Measurements from ENCODE around the gene FANCE. TPM values are rescaled to one million over a fixed set of nuclear protein-coding genes. Genes with fewer than 3 reads are reported as not detected.

Gene FANCE
- total RNA-seq, 3 donors from 2014 or later: 9.7 to 12.6 (median 10.8) TPM

GRCh38 chr6:35478259-35478658 is 26.1 kb downstream of the FANCE start:
- no peaks in the 10 kb centered on the region for H3K27me3 ChIP-seq
- no peaks in the 10 kb centered on the region for H3K4me1 ChIP-seq
- H3K4me3 ChIP-seq: no peak overlapping the region
- no peaks in the 10 kb centered on the region for H3K9me3 ChIP-seq
- TF ChIP-seq POLR2AphosphoS5 (IDR thresholded peaks at IDR 0.05) (no peak), POLR2A (IDR thresholded peaks at IDR 0.05) (no peak), CTCF (IDR thresholded peaks at IDR 0.05) (no peak)
- H3K36me3 ChIP-seq: peaks cover 4% of the 10 kb centered on the region
- H3K27ac ChIP-seq: no peak overlapping the region
- no peak for DNase-seq (ENCODE audit: low spot score in 2 of 2)
- intact Hi-C loops (cut with DNase I; ENCODE audit: low total_unique reads): no loop called here

- no peak for DNase-seq (ENCODE audit: low spot score in 2 of 2)
- intact Hi-C loops (cut with DNase I; ENCODE audit: low total_unique reads): no loop called here
- H3K27me3 ChIP-seq: no peaks in the 10 kb centered on the region
- H3K27ac ChIP-seq: no peak overlapping the region
- TF ChIP-seq POLR2A (IDR thresholded peaks at IDR 0.05) (no peak), CTCF (IDR thresholded peaks at IDR 0.05) (no peak), POLR2AphosphoS5 (IDR thresholded peaks at IDR 0.05) (no peak)
- H3K4me3 ChIP-seq: no peak overlapping the region
- no peaks in the 10 kb centered on the region for H3K9me3 ChIP-seq
- peaks cover 3 to 6% of the 10 kb centered on the region in 2 donors for H3K4me1 ChIP-seq
- no peaks in the 10 kb centered on the region for H3K36me3 ChIP-seq
Observed at GRCh38 chr6:35480176-35480575, 28.0 kb downstream of the FANCE start.

GRCh38 chr6:35481226-35481625 is 29.1 kb downstream of the FANCE start:
- no peaks in the 10 kb centered on the region for H3K36me3 ChIP-seq
- no peak overlapping the region for H3K4me3 ChIP-seq
- intact Hi-C loops (cut with DNase I; ENCODE audit: low total_unique reads): no loop called here
- no peak overlapping the region for H3K27ac ChIP-seq
- no peaks in the 10 kb centered on the region for H3K27me3 ChIP-seq
- H3K4me1 ChIP-seq: peaks cover 11 to 13% of the 10 kb centered on the region in 2 donors
- H3K9me3 ChIP-seq: no peaks in the 10 kb centered on the region
- DNase-seq (ENCODE audit: low spot score in 2 of 2): no peak
- no peak for TF ChIP-seq POLR2A (IDR thresholded peaks at IDR 0.05)
- TF ChIP-seq CTCF (IDR thresholded peaks at IDR 0.05): no peak

- Histone ChIP-seq H3K27me3 (no peaks in the 10 kb centered on the region), H3K9me3 (no peaks in the 10 kb centered on the region), H3K4me3 (no peak overlapping the region), H3K4me1 (peaks cover 16 to 19% of the 10 kb centered on the region in 2 donors), H3K27ac (peak overlapping the region; percentile 12 to 98), H3K36me3 (no peaks in the 10 kb centered on the region)
- TF ChIP-seq POLR2AphosphoS5 (IDR thresholded peaks at IDR 0.05): no peak
- TF ChIP-seq CTCF (IDR thresholded peaks at IDR 0.05): no peak
- no peak for TF ChIP-seq POLR2A (IDR thresholded peaks at IDR 0.05)
- intact Hi-C loops (cut with DNase I; ENCODE audit: low total_unique reads): no loop called here
- DNase-seq (ENCODE audit: low spot score in 2 of 2): no peak
Observed at GRCh38 chr6:35483062-35483461, 30.9 kb downstream of the FANCE start.

- intact Hi-C loops (cut with DNase I; ENCODE audit: low total_unique reads): no loop called here
- no peak overlapping the region for H3K4me3 ChIP-seq
- TF ChIP-seq CTCF (IDR thresholded peaks at IDR 0.05) (no peak), POLR2A (IDR thresholded peaks at IDR 0.05) (no peak), POLR2AphosphoS5 (IDR thresholded peaks at IDR 0.05) (no peak)
- H3K36me3 ChIP-seq: no peaks in the 10 kb centered on the region
- H3K27me3 ChIP-seq: no peaks in the 10 kb centered on the region
- H3K27ac ChIP-seq: peak overlapping the region; percentile 12 to 98
- H3K4me1 ChIP-seq: peaks cover 16 to 19% of the 10 kb centered on the region in 2 donors
- no peak for DNase-seq (ENCODE audit: low spot score in 2 of 2)
- no peaks in the 10 kb centered on the region for H3K9me3 ChIP-seq
Observed at GRCh38 chr6:35483490-35483889, 31.4 kb downstream of the FANCE start.
